ENCODE results near the gene DNTT.

DNA sequence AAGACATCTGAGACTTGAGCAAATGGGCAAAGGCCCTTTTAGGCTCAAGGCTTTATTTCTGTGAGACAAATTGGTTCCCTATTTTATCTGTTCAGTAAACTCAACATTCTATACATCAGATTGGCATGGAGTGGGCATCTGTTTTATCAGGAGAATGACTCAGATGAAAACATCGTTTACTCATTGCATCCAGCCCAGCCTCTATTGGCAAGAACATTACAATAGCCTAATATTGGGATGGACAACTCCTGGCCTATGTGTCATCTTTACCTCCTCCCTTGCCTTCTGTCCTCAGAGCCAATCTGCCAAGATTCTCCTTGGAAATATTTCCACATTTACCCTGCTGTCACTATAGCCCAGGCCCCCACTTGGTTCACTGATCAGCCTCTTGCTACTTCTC, 27.4 kb upstream of the DNTT start:
- TF ChIP-seq, protein P1, sequence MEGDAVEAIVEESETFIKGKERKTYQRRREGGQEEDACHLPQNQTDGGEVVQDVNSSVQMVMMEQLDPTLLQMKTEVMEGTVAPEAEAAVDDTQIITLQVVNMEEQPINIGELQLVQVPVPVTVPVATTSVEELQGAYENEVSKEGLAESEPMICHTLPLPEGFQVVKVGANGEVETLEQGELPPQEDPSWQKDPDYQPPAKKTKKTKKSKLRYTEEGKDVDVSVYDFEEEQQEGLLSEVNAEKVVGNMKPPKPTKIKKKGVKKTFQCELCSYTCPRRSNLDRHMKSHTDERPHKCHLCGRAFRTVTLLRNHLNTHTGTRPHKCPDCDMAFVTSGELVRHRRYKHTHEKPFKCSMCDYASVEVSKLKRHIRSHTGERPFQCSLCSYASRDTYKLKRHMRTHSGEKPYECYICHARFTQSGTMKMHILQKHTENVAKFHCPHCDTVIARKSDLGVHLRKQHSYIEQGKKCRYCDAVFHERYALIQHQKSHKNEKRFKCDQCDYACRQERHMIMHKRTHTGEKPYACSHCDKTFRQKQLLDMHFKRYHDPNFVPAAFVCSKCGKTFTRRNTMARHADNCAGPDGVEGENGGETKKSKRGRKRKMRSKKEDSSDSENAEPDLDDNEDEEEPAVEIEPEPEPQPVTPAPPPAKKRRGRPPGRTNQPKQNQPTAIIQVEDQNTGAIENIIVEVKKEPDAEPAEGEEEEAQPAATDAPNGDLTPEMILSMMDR (IDR thresholded peaks at IDR 0.05; ENCODE audit: low read depth, low read length): no peak
- TF ChIP-seq POLR2A (IDR thresholded peaks at IDR 0.05; ENCODE audit: extremely low read depth, insufficient read length): no peak
- no peak for TF ChIP-seq MYC (IDR thresholded peaks at IDR 0.05; ENCODE audit: low read depth, low read length)
- TF ChIP-seq MAX (IDR thresholded peaks at IDR 0.05; ENCODE audit: low read depth, low read length): no peak

Data from NB4 (cell line).